DND-41 (cell line): ENCODE results near the gene DOCK7.

Experiments
- ATAC-seq: fragments of 200-7000 bp; cut with Tn5 transposase; 3 replicates; pipeline ENCODE4 v1.9.1; 2021; ENCODE audit warnings: low read depth; ENCODE audit not compliant: insufficient read depth
- DNase-seq: peaks from one replicate; pipeline ENCODE4 v3.0.0-alpha.2; 2020
- H2AFZ ChIP-seq: 2 replicates; pipeline ENCODE4 v1.6.0; 2012; ENCODE audit warnings: low read depth, low read length
- H3K27ac ChIP-seq: 2 replicates; pipeline ENCODE4 v1.5.1; 2012; ENCODE audit warnings: low read length, inconsistent platforms
- H3K27me3 ChIP-seq: fragments of 200-600 bp; sonication (generic); 2 replicates; pipeline ENCODE4 v1.6.0; 2012; ENCODE audit warnings: low read length, mild to moderate bottlenecking, inconsistent platforms; ENCODE audit not compliant: insufficient read depth, poor library complexity
- H3K36me3 ChIP-seq: 2 replicates; pipeline ENCODE4 v1.5.1; 2012; ENCODE audit warnings: low read length, inconsistent platforms; ENCODE audit not compliant: insufficient read depth
- H3K4me1 ChIP-seq: 2 replicates; pipeline ENCODE4 v1.5.1; 2012; ENCODE audit warnings: mild to moderate bottlenecking, low read length; ENCODE audit not compliant: insufficient read depth
- H3K4me2 ChIP-seq: 2 replicates; pipeline ENCODE4 v1.6.0; 2012; ENCODE audit warnings: mild to moderate bottlenecking, moderate library complexity, low read length, inconsistent platforms; ENCODE audit not compliant: insufficient read depth
- H3K4me3 ChIP-seq, 2 experiments: fragments of 200-600 bp in 1 of 2; shearing (Covaris generic) in 1 of 2; 2 replicates each; pipeline ENCODE4 v1.5.1; 2012 to 2016; ENCODE audit warnings: inconsistent platforms in 2 of 2, low read length in 2 of 2, mild to moderate bottlenecking in 2 of 2, low read depth in 1 of 2, moderate library complexity in 1 of 2
- H3K79me2 ChIP-seq: 2 replicates; pipeline ENCODE4 v1.6.0; 2012; ENCODE audit warnings: low read length, inconsistent platforms; ENCODE audit not compliant: insufficient read depth
- H3K9ac ChIP-seq: 2 replicates; pipeline ENCODE4 v1.6.0; 2012; ENCODE audit warnings: low read depth, mild to moderate bottlenecking, inconsistent platforms, low read length, moderate library complexity
- H3K9me3 ChIP-seq: 2 replicates; pipeline ENCODE4 v1.5.1; 2012; ENCODE audit warnings: low read length, moderate library complexity, mild to moderate bottlenecking, inconsistent platforms; ENCODE audit not compliant: insufficient read depth, severe bottlenecking
- H4K20me1 ChIP-seq: 2 replicates; pipeline ENCODE4 v1.6.0; 2012; ENCODE audit warnings: low read length; ENCODE audit not compliant: insufficient read depth
- EZH2 ChIP-seq: IDR thresholded peaks from 3 replicates; pipeline ENCODE4 v1.6.1; 2012; ENCODE audit warnings: borderline replicate concordance, low read depth, mild to moderate bottlenecking, moderate library complexity, low read length, inconsistent platforms; ENCODE audit not compliant: severe bottlenecking
- TF ChIP-seq, protein P1 (sequence below): IDR thresholded peaks from 2 replicates; pipeline ENCODE4 v1.5.1; 2012; ENCODE audit warnings: borderline replicate concordance, low read length, moderate library complexity, mild to moderate bottlenecking; ENCODE audit not compliant: poor library complexity, severe bottlenecking; ENCODE audit errors: extremely low read depth

Gene DOCK7

GRCh38 chr1:62476525-62477219 is 211.5 kb downstream of the DOCK7 start:
- H3K27me3 ChIP-seq = no peaks in the 10 kb centered on the region
- H3K9ac ChIP-seq = no peak overlapping the region
- H3K9me3 ChIP-seq = no peaks in the 10 kb centered on the region
- H3K4me1 ChIP-seq = no peaks in the 10 kb centered on the region
- no peaks in the 10 kb centered on the region for H4K20me1 ChIP-seq
- peaks cover 31% of the 10 kb centered on the region for H3K36me3 ChIP-seq
- H2AFZ ChIP-seq = no peak overlapping the region
- no peak for DNase-seq
- H3K4me3 ChIP-seq = no peak overlapping the region
- no peak overlapping the region for H3K27ac ChIP-seq
- ATAC-seq = no peak
- H3K4me2 ChIP-seq = no peak overlapping the region
- no peak for TF ChIP-seq EZH2
- H3K79me2 ChIP-seq = no peaks in the 10 kb centered on the region

- H2AFZ ChIP-seq = no peak overlapping the region
- no peak for TF ChIP-seq EZH2
- TF ChIP-seq, protein P1, sequence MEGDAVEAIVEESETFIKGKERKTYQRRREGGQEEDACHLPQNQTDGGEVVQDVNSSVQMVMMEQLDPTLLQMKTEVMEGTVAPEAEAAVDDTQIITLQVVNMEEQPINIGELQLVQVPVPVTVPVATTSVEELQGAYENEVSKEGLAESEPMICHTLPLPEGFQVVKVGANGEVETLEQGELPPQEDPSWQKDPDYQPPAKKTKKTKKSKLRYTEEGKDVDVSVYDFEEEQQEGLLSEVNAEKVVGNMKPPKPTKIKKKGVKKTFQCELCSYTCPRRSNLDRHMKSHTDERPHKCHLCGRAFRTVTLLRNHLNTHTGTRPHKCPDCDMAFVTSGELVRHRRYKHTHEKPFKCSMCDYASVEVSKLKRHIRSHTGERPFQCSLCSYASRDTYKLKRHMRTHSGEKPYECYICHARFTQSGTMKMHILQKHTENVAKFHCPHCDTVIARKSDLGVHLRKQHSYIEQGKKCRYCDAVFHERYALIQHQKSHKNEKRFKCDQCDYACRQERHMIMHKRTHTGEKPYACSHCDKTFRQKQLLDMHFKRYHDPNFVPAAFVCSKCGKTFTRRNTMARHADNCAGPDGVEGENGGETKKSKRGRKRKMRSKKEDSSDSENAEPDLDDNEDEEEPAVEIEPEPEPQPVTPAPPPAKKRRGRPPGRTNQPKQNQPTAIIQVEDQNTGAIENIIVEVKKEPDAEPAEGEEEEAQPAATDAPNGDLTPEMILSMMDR = no peak
- peaks cover 24% of the 10 kb centered on the region; the same call in 1 of the 2 replicates for H3K36me3 ChIP-seq
- H3K27me3 ChIP-seq = no peaks in the 10 kb centered on the region
- DNase-seq (no peak), ATAC-seq (no peak)
- no peak overlapping the region for H3K9ac ChIP-seq
- H3K27ac ChIP-seq = no peak overlapping the region
- no peaks in the 10 kb centered on the region for H3K4me1 ChIP-seq
- no peaks in the 10 kb centered on the region for H3K9me3 ChIP-seq
- H4K20me1 ChIP-seq = no peaks in the 10 kb centered on the region
- no peak overlapping the region for H3K4me2 ChIP-seq
- no peaks in the 10 kb centered on the region for H3K79me2 ChIP-seq
- H3K4me3 ChIP-seq = no peak overlapping the region
Observed at GRCh38 chr1:62467092-62467491, 221.1 kb downstream of the DOCK7 start.

DNA sequence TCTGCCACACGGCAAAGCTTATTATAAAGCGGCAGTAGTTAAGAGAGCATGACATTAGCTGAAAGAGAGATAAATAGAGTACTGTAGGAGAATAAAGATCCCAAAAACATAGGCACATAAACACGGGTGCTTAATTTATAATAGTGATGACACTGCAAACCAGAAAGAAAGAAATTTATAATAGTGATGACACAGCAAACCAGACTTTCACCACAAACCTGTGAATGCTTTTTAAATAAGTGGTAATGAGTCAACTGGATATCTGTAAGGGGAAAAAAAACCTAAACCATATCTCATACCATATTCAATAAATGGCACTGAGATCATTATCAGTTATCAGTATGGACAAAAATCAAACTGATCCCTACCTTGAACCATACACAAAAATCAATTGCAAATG is 225.8 kb downstream of the DOCK7 start:
- Histone ChIP-seq H3K9ac (no peak overlapping the region), H3K79me2 (no peaks in the 10 kb centered on the region), H3K27ac (no peak overlapping the region), H2AFZ (no peak overlapping the region), H3K27me3 (no peaks in the 10 kb centered on the region), H3K4me2 (no peak overlapping the region), H3K36me3 (peaks cover 19% of the 10 kb centered on the region; the same call in 1 of the 2 replicates), H4K20me1 (no peaks in the 10 kb centered on the region; the same call in 1 of the 2 replicates), H3K4me1 (no peaks in the 10 kb centered on the region), H3K4me3 (no peak overlapping the region), H3K9me3 (no peaks in the 10 kb centered on the region)
- TF ChIP-seq, protein P1 = no peak
- TF ChIP-seq EZH2 = no peak
- DNase-seq = no peak
- ATAC-seq = no peak

- TF ChIP-seq, protein P1 = no peak
- TF ChIP-seq EZH2 = no peak
- no peaks in the 10 kb centered on the region; the same call in 1 of the 2 replicates for H4K20me1 ChIP-seq
- ATAC-seq (peak; percentile 67), DNase-seq (no peak)
- no peaks in the 10 kb centered on the region for H3K4me1 ChIP-seq
- H3K4me3 ChIP-seq = no peak overlapping the region
- H3K27ac ChIP-seq = no peak overlapping the region
- H3K9ac ChIP-seq = no peak overlapping the region
- H3K4me2 ChIP-seq = no peak overlapping the region
- H3K9me3 ChIP-seq = no peaks in the 10 kb centered on the region
- peaks cover 45% of the 10 kb centered on the region for H3K36me3 ChIP-seq
- H3K27me3 ChIP-seq = no peaks in the 10 kb centered on the region
- no peak overlapping the region for H2AFZ ChIP-seq
- peaks cover 3% of the 10 kb centered on the region; the same call in 1 of the 2 replicates for H3K79me2 ChIP-seq
Observed at GRCh38 chr1:62457955-62458354, 230.2 kb downstream of the DOCK7 start.
